Measurements from ENCODE around the gene ADIPOR2. TPM values are rescaled to one million over a fixed set of nuclear protein-coding genes. Genes with fewer than 3 reads are reported as not detected.
A peak's percentile ranks its signal among the peaks of the same experiment; 100 is the strongest.

ADIPOR2 gene
- total and polyA plus RNA-seq, 2 experiments from 2014 or later = 5.8 to 25.7 TPM

DNA sequence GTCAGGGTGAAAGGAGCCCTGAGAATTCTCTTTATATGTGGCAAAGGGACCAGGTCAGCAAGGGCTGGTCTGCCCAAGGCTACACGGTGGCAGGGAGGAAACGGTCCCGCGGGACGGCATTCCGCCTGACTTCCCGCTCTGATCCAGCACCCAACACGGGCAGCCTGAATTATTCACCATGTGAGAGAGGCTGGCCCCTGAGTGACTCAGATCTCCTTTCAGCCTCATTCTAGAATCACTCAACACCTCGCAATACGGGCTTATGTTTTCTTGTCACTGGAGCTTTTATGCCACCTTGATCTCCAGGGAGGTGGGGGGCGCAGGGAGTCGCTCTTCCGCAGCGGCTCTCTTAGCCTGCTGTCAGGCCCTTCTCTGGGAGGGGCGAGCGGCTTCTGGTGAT is 138.0 kb downstream of the ADIPOR2 start:
- Histone ChIP-seq H3K27ac (no peak overlapping the region), H3K27me3 (peaks cover 16% of the 10 kb centered on the region), H3K9me3 (ENCODE audit: low read depth) (no peaks in the 10 kb centered on the region), H3K4me1 (ENCODE audit: low read depth) (peaks cover 10% of the 10 kb centered on the region), H3K36me3 (no peaks in the 10 kb centered on the region), H3K4me3 (no peak overlapping the region)
- TF ChIP-seq, protein P1, sequence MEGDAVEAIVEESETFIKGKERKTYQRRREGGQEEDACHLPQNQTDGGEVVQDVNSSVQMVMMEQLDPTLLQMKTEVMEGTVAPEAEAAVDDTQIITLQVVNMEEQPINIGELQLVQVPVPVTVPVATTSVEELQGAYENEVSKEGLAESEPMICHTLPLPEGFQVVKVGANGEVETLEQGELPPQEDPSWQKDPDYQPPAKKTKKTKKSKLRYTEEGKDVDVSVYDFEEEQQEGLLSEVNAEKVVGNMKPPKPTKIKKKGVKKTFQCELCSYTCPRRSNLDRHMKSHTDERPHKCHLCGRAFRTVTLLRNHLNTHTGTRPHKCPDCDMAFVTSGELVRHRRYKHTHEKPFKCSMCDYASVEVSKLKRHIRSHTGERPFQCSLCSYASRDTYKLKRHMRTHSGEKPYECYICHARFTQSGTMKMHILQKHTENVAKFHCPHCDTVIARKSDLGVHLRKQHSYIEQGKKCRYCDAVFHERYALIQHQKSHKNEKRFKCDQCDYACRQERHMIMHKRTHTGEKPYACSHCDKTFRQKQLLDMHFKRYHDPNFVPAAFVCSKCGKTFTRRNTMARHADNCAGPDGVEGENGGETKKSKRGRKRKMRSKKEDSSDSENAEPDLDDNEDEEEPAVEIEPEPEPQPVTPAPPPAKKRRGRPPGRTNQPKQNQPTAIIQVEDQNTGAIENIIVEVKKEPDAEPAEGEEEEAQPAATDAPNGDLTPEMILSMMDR (IDR thresholded peaks at IDR 0.05; ENCODE audit: low read depth, low read length) = no peak
- DNase-seq (ENCODE audit: low read depth in 1 of 2, low spot score in 1 of 2) = peak in 1 of 2 donors; percentile 70

DNA sequence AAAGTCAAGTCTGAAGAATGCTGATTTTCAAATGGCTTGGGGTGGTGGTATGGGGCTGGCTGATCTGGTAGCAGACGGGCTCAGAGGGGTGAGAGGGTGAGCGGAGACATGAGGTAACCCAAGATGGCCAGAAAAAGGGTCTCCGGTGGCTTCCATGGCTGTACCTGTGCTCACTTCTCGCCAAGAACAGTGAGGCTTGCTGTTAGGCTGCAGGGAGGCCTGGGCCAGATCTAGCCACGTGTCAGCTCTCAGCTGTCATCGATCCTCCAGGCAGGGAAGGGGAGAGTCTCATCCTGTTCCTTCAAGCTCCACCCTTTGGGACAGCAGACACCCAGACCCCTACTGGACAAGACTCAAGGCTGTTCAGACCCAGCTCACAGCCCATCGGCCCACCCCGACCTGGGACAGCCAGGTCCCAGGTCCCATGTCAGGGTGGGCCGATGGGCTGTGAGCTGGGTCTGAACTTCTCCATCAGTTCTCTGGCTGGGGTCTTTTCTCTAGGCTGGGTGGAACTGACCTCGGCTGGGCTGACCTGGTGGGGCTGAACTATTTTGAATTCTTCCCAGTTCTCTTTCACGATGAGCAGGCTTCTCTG is 138.5 kb downstream of the ADIPOR2 start:
- no peak overlapping the region for H3K4me3 ChIP-seq
- no peaks in the 10 kb centered on the region for H3K36me3 ChIP-seq
- H3K27me3 ChIP-seq = peaks cover 19% of the 10 kb centered on the region
- H3K9me3 ChIP-seq (ENCODE audit: low read depth) = no peaks in the 10 kb centered on the region
- peaks cover 10% of the 10 kb centered on the region for H3K4me1 ChIP-seq (ENCODE audit: low read depth)
- H3K27ac ChIP-seq = no peak overlapping the region
- TF ChIP-seq, protein P1 (IDR thresholded peaks at IDR 0.05; ENCODE audit: low read depth, low read length) = no peak
- no peak for DNase-seq (ENCODE audit: low read depth in 1 of 2, low spot score in 1 of 2)

DNA sequence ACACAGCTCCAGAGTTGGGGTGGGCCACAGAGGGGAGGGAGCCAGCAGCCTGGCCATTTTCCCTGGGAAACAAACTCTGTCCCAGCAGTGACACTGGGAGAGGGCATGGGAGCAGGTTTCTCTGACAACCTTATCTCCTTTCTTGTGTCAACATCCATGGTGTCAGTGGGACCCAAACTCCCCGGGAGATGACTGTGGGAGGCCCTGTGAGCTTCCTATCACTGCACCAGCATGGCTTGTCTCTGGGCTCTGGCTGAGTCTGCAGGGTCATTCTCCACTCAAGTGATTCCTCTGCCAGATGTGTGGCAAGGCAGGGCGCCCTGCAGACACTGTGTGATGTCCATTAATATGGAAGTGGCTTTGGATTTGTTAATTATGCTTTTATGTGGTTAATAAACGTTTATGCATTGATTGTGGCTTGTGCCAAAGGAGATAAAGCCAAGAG is 139.6 kb downstream of the ADIPOR2 start:
- H3K27me3 ChIP-seq = peaks cover 26% of the 10 kb centered on the region
- H3K27ac ChIP-seq = no peak overlapping the region
- H3K36me3 ChIP-seq = no peaks in the 10 kb centered on the region
- TF ChIP-seq, protein P1 (IDR thresholded peaks at IDR 0.05; ENCODE audit: low read depth, low read length) = no peak
- DNase-seq (ENCODE audit: low read depth in 1 of 2, low spot score in 1 of 2) = no peak
- no peaks in the 10 kb centered on the region for H3K9me3 ChIP-seq (ENCODE audit: low read depth)
- H3K4me1 ChIP-seq (ENCODE audit: low read depth) = peaks cover 10% of the 10 kb centered on the region
- no peak overlapping the region for H3K4me3 ChIP-seq

DNA sequence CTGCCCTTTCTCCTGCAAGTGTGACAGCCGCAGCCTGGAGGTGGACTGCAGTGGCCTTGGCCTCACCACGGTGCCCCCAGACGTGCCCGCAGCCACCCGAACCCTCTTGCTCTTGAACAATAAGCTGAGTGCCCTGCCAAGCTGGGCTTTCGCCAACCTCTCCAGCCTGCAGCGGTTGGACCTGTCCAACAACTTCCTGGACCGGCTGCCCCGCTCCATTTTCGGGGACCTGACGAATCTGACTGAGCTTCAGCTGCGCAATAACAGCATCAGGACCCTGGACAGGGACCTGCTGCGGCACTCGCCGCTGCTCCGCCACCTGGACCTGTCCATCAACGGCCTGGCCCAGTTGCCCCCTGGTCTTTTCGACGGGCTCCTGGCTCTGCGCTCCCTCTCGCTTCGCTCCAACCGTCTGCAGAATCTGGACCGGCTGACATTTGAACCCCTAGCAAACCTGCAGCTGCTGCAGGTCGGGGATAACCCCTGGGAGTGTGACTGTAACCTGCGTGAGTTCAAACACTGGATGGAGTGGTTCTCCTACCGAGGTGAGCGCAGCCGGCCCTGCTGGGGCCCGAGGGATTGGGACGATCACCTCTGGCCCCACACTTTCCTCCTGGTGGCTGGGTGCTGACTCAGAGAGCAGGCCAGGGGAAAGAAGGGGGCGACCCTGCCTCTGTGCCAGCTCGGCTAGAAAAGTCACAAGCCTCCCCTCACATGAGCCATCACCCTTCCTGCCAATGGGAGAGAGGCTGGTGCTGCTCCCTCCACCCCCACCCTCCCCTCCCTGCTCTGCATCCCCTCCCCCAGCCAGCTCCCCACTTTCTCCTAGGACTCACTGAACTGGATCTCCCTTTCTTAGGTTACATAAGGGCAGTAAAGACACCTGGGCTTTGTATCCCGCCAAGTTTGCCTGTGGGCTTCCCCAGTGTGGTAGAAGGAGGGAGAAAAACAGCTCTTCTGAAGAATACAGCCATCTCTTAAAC is 140.4 kb downstream of the ADIPOR2 start:
- no peak overlapping the region for H3K4me3 ChIP-seq
- peak; percentile 74 to 95 for DNase-seq (ENCODE audit: low read depth in 1 of 2, low spot score in 1 of 2)
- H3K27ac ChIP-seq = no peak overlapping the region
- H3K27me3 ChIP-seq = peaks cover 26% of the 10 kb centered on the region
- H3K36me3 ChIP-seq = no peaks in the 10 kb centered on the region
- TF ChIP-seq, protein P1 (IDR thresholded peaks at IDR 0.05; ENCODE audit: low read depth, low read length) = no peak
- peaks cover 10% of the 10 kb centered on the region for H3K4me1 ChIP-seq (ENCODE audit: low read depth)
- H3K9me3 ChIP-seq (ENCODE audit: low read depth) = no peaks in the 10 kb centered on the region

DNA sequence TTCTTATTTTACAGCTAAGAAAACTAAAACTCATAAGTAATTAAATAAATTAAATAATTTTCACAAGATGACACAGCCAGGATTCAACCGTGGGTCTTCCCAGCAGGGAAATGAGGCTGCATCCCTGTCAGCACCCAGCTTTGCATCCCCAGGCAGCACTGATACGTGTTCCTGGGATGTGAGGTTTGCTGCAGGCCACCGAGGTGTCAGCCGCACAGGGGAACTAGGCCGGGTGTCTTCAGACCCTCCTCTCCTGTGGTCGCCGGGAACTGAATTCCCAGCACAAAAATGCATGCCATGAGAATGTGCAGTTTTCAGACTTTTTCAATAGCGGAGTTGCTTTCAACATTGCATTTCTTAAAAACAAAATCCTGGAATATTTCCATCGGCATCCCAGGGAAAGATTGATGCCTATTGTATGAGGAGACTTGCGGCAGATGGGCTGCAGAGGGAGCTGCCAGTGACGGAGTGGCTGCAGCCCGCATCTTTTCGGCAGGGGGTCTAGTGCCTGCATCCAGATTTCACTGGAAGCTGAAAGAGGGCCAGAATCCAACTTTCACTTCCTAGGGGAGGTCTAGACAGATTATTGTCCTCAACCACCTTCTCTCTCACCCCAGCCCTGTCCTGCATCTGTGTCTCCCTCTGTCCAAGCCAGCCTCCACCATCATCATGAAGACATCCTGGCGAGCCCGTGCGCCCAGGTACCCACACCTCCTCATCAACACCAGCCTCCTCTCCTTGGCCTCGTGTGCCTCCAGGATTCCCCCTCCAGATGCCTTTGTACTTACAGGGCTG is 142.1 kb downstream of the ADIPOR2 start:
- no peak for DNase-seq (ENCODE audit: low read depth in 1 of 2, low spot score in 1 of 2)
- no peaks in the 10 kb centered on the region for H3K9me3 ChIP-seq (ENCODE audit: low read depth)
- no peak overlapping the region for H3K27ac ChIP-seq
- H3K4me3 ChIP-seq = no peak overlapping the region
- TF ChIP-seq, protein P1 (IDR thresholded peaks at IDR 0.05; ENCODE audit: low read depth, low read length) = no peak
- H3K4me1 ChIP-seq (ENCODE audit: low read depth) = peaks cover 10% of the 10 kb centered on the region
- H3K36me3 ChIP-seq = no peaks in the 10 kb centered on the region
- H3K27me3 ChIP-seq = peaks cover 26% of the 10 kb centered on the region
